ENCODE measurements around the gene SEMA6B.
"Not testable (repeated sequence)": the region's sequence is repeated elsewhere in the genome, so short reads cannot be mapped to it uniquely, and the experiment has no call there.

DNA sequence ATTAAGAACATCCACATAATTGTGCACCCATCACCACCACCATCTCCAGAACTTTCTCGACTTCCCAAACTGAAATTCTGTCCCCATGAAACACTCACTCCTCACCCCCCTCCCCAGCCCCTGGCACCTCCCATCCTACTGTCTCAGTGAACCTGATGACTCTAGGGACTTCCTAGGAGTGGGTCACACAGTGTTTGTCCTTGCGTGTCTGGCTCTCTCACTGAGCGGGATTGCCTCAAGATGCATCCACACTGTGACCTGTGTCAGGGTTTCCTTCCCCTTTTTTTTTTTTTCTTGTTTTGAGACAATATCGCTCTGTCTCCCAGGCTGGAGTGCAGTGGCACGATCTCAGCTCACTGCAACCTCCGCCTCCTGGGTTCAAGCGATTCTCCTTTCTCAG, 2.6 kb upstream of the SEMA6B start:
- TF ChIP-seq, protein P1, sequence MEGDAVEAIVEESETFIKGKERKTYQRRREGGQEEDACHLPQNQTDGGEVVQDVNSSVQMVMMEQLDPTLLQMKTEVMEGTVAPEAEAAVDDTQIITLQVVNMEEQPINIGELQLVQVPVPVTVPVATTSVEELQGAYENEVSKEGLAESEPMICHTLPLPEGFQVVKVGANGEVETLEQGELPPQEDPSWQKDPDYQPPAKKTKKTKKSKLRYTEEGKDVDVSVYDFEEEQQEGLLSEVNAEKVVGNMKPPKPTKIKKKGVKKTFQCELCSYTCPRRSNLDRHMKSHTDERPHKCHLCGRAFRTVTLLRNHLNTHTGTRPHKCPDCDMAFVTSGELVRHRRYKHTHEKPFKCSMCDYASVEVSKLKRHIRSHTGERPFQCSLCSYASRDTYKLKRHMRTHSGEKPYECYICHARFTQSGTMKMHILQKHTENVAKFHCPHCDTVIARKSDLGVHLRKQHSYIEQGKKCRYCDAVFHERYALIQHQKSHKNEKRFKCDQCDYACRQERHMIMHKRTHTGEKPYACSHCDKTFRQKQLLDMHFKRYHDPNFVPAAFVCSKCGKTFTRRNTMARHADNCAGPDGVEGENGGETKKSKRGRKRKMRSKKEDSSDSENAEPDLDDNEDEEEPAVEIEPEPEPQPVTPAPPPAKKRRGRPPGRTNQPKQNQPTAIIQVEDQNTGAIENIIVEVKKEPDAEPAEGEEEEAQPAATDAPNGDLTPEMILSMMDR (IDR thresholded peaks at IDR 0.05; ENCODE audit: poor library complexity, severe bottlenecking) = not testable (repeated sequence)
- not testable (repeated sequence) for TF ChIP-seq EZH2 (IDR thresholded peaks at IDR 0.05; ENCODE audit: borderline replicate concordance, insufficient read depth, low read length, poor library complexity, severe bottlenecking); EP300 (conservative IDR thresholded peaks at IDR 0.05; ENCODE audit: poor library complexity, severe bottlenecking); TAF1 (IDR thresholded peaks at IDR 0.05; ENCODE audit: low read depth)

All from neural cell (in vitro differentiated cells).